Spleen (tissue), 7 donors: Measurements from ENCODE around the gene RPL41.

Source experiments
- CTCF ChIP-seq, 11 experiments: fragments of 200-600 bp in 7 of 11; fragments of 450-650 bp in 4 of 11; sonication (generic) in 4 of 11; IDR thresholded peaks in 8 of 11; conservative IDR thresholded peaks in 3 of 11; 1 replicate in 7 of 11; 2 replicates in 4 of 11; pipeline versions ENCODE4 v1.4.0 to v1.8.0; 2016 to 2021; ENCODE audit warnings: antibody characterized with exemption in 11 of 11, inconsistent platforms in 4 of 11, mild to moderate bottlenecking in 1 of 11
- POLR2AphosphoS5 ChIP-seq, 3 donors: sonication (generic); formaldehyde crosslinking; IDR thresholded peaks; one replicate each; pipeline ENCODE4 v1.5.1; 2017; ENCODE audit warnings: antibody characterized with exemption in 3 of 3
- donor health status: DM: no; HTN: no; CAD: no; lungs with moderate emphysema.
- donor health status: DM: no; HTN: no; CAD: no.
- donor health status: DM: no; HTN: no; CAD: no.

- TF ChIP-seq CTCF (IDR thresholded peaks at IDR 0.05 in 8 of 11, conservative IDR thresholded peaks at IDR 0.05 in 3 of 11): no peak
- TF ChIP-seq POLR2AphosphoS5 (IDR thresholded peaks at IDR 0.05): peak; percentile 65 to 84 (median 80)
Observed at GRCh38 chr12:56164345-56164729, 47.9 kb downstream of the RPL41 start.
